HUES64 (cell line): ENCODE results near the gene PRKAA1.
A peak's percentile ranks its signal among the peaks of the same experiment; 100 is the strongest.
"Not testable (repeated sequence)": the region's sequence is repeated elsewhere in the genome, so short reads cannot be mapped to it uniquely, and the experiment has no call there.

Experiments used
- H3K27ac ChIP-seq: 2 replicates; pipeline ENCODE4 v1.7.0; 2013; ENCODE audit warnings: low read depth, low read length, inconsistent platforms
- H3K27me3 ChIP-seq: 2 replicates; pipeline ENCODE4 v1.6.1; 2013; ENCODE audit warnings: mild to moderate bottlenecking, low read length; ENCODE audit not compliant: insufficient read depth
- H3K36me3 ChIP-seq: 2 replicates; pipeline ENCODE4 v1.6.1; 2013; ENCODE audit warnings: mild to moderate bottlenecking, low read length; ENCODE audit not compliant: insufficient read depth
- H3K4me1 ChIP-seq: 2 replicates; pipeline ENCODE4 v1.6.1; 2013; ENCODE audit warnings: mild to moderate bottlenecking, low read length, moderate library complexity; ENCODE audit not compliant: insufficient read depth
- H3K4me3 ChIP-seq: 2 replicates; pipeline ENCODE4 v1.5.1; 2013; ENCODE audit warnings: mild to moderate bottlenecking, low read length, moderate library complexity
- H3K9ac ChIP-seq: 2 replicates; pipeline ENCODE4 v1.6.1; 2013; ENCODE audit warnings: mild to moderate bottlenecking, low read depth, low read length
- H3K9me3 ChIP-seq: 2 replicates; pipeline ENCODE4 v1.6.1; 2013; ENCODE audit warnings: low read depth, low read length; ENCODE audit not compliant: insufficient read depth
- WGBS: fragments of 150-250, 120-280 bp; methylation state at CpG from one replicate; pipeline ENCODE4 v1.1.7; 2013; ENCODE audit warnings: missing lambda C conversion rate; 5-methylcytosine and 5-hydroxymethylcytosine counted together

PRKAA1 gene

DNA sequence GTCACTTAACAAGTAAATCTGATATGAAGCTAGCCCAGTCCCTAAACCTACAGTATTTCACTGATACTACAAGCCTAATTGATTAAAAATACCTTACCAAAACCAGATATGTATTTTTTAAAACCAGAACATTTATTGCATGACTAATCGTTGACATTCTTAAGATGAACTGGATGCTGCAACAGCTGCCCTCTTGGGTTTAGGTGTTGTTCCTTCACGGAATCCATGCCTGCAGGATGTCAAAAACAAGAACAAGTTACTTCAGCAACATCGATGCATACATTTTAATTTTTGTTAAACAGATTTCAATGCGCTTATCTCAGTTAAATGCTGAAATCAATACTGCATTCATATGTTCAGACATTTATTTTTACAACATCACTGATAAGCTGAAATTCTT is 34.2 kb upstream of the PRKAA1 start:
- Histone ChIP-seq H3K27me3 (no peaks in the 10 kb centered on the region), H3K9me3 (no peaks in the 10 kb centered on the region; the same call in 1 of the 2 replicates), H3K27ac (peak overlapping the region; percentile 29; the same call in 1 of the 2 replicates), H3K9ac (peak overlapping the region; percentile 100; the same call in 1 of the 2 replicates), H3K4me1 (peaks cover 23% of the 10 kb centered on the region), H3K36me3 (peaks cover 75% of the 10 kb centered on the region), H3K4me3 (peak overlapping the region; percentile 94; the same call in 1 of the 2 replicates)
- WGBS, result 91% methylated on average over 4 of the region's 4 CpGs

DNA sequence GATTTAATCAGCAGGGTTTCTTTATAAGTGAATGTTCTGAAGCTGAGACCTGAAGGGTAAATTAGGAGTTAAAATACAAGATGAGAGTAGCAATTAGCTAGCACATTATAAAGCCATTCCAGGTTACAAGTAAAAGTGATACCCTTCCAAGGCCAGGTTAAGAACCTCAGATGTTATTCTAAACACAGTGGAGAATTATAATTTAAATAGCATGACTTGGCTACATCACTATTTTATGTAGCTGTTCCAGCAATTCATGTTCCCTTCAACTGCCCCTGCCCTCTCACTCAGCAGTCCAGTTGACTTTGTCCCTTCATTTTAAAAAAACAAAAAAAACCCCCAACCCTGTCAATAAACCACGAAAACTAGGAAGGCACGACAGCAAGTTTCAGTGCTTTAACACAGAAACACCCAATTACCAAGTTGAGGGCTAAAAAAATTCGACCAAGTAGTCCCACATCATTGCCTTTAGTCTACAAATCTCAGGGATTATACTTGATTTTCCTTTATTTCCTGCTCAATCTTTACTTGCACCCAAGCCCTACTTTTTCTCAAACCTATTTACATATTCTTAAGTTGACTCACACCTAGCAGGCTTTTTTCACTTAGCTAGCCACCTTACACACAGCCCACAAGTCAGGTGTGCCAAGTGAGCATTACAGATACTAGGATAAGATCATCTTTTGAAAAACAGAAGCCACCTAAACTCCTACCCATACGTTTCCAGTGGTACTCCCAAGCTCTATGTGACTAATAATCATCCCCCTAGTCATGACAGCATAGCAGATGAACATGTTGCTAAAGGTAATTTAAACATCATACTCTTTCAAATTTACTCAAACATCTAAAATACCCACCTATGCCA is 33.4 kb upstream of the PRKAA1 start:
- no peaks in the 10 kb centered on the region for H3K27me3 ChIP-seq
- peak overlapping the region; percentile 100; the same call in 1 of the 2 replicates for H3K9ac ChIP-seq
- peaks cover 82% of the 10 kb centered on the region for H3K36me3 ChIP-seq
- H3K9me3 ChIP-seq, result no peaks in the 10 kb centered on the region; the same call in 1 of the 2 replicates
- peaks cover 23% of the 10 kb centered on the region for H3K4me1 ChIP-seq
- 81% methylated on average over 4 of the region's 4 CpGs for WGBS
- peak overlapping the region; percentile 94; the same call in 1 of the 2 replicates for H3K4me3 ChIP-seq
- H3K27ac ChIP-seq, result peak overlapping the region; percentile 29; the same call in 1 of the 2 replicates

DNA sequence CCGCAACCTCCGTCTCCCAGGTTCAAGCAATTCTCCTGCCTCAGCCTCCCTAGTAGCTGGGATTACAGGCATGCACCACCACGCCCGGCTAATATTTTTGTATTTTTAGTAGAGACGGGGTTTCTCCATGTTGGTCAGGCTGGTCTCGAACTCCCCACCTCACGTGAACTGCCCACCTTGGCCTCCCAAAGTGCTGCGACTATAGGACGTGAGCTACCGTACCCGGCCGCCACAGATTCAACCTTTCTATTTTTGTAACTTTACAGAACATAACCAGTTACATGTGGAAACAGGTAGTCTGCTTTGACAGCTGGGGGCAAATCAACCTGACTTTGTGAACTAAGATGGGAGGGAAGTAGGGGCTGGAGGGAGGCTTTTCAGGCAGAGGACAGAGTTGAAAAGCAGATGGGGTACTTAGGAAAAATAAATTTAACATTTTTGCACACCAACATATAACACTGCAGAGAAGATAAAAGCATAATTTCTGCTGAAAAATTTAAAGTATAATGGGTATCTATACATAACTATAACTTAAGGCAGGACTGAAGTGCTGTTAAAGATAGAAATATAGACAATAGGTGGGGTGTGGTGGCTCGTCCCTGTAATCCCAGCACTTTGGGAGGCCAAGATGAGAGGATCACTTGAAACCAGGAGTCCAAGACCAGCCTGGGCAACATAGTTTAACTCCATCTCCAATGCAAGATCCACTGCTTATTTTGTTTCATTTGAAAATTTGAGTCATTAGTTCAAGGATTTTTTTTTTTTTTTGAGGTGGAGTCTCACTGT is 31.8 kb upstream of the PRKAA1 start:
- Histone ChIP-seq H3K27ac (no peak overlapping the region), H3K9ac (no peak overlapping the region), H3K27me3 (no peaks in the 10 kb centered on the region), H3K4me1 (peaks cover 20% of the 10 kb centered on the region), H3K9me3 (no peaks in the 10 kb centered on the region; the same call in 1 of the 2 replicates), H3K4me3 (no peak overlapping the region), H3K36me3 (peaks cover 97% of the 10 kb centered on the region)
- 92% methylated on average over 13 of the region's 13 CpGs for WGBS

DNA sequence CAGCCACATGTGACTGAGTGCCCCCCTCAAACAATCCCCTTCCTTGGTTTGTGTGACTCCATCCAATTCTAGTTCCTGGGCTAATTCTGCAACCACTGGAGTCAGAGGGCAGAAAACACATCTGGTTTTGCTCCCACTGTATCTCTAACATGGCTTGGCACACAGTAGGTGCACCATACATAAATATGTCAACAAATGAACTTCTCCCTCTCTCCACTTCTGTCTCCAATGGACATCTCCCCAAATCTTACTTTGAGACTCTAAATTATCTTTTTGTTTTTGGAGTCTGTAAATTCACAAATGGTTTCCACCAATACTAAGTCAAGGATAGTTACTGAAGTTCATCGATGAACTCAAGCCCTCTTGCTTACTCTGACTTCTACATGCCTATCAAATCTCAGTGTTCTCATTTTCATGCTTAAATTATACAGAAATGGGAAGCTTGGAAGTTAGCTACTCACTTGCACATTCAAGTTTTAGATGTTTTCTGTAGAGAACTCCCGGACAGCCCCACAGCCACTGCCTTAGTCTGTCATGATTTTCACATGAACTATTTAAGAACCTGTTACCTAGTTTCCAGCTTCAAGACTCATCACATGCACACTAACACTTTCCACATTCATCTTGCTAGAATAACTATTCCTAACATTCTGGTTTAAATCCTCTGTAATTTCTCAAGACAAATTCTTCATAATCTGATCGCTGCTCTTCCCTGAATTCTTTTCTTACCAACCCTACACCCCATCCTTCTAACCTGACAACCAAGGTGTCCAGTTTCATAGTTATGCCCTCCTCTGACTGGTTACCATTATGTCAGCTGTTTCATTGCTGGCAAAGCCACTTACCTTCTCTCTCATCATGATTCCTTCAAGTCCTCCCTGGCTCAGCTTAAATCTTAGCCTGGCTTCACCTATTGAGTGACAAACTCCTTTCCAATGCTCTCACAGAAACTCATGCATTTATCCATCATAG is 30.8 kb upstream of the PRKAA1 start:
- no peaks in the 10 kb centered on the region for H3K27me3 ChIP-seq
- peaks cover 20% of the 10 kb centered on the region for H3K4me1 ChIP-seq
- 94% methylated on average over 3 of the region's 3 CpGs for WGBS
- H3K27ac ChIP-seq, result no peak overlapping the region
- no peak overlapping the region for H3K9ac ChIP-seq
- H3K36me3 ChIP-seq, result peaks cover 89% of the 10 kb centered on the region
- H3K4me3 ChIP-seq, result no peak overlapping the region
- no peaks in the 10 kb centered on the region for H3K9me3 ChIP-seq

DNA sequence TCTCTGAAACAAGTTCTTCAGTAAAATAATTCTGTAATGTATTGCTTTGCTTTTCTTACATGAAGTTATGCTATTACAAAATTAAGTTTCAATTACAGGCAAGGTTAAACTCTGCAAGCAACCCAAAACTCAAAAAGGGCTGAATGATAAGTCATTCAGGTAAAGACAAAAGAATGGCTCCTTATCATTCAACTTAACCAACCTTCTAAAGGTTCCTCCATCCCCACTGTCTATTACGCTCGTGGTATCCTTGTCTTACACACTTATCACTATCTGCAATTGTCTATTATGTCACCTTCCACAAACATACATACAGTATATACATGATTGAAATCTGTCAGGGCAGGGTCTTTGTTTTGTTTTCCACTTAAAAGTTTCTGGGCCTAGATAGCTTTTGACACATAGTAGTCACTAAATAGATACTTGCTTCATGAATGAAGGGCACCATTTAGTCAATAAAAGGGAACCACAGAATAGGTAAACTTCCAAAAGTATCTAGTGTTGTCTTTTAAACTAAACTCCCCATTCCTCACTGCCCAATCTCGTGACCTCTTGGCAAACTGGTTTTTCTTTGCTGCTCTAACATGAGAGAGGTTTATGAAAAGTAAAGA is 30.0 kb upstream of the PRKAA1 start:
- Histone ChIP-seq H3K27ac (0 out of 2 replicates have a peak overlapping the region, but pooled peaks have one; percentile 0), H3K27me3 (no peaks in the 10 kb centered on the region), H3K9me3 (no peaks in the 10 kb centered on the region), H3K9ac (no peak overlapping the region), H3K36me3 (peaks cover 81% of the 10 kb centered on the region), H3K4me1 (peaks cover 13% of the 10 kb centered on the region), H3K4me3 (no peak overlapping the region)
- WGBS, result 95% methylated on average over 2 of the region's 3 CpGs

GRCh38 chr5:40827188-40827977 is 29.2 kb upstream of the PRKAA1 start:
- Histone ChIP-seq H3K27ac (peak overlapping the region; percentile 72; the same call in 1 of the 2 replicates), H3K36me3 (peaks cover 73% of the 10 kb centered on the region), H3K27me3 (no peaks in the 10 kb centered on the region), H3K4me1 (peaks cover 7% of the 10 kb centered on the region), H3K9ac (no peak overlapping the region), H3K4me3 (no peak overlapping the region), H3K9me3 (no peaks in the 10 kb centered on the region)
- WGBS, result 93% methylated on average over 14 of the region's 14 CpGs

DNA sequence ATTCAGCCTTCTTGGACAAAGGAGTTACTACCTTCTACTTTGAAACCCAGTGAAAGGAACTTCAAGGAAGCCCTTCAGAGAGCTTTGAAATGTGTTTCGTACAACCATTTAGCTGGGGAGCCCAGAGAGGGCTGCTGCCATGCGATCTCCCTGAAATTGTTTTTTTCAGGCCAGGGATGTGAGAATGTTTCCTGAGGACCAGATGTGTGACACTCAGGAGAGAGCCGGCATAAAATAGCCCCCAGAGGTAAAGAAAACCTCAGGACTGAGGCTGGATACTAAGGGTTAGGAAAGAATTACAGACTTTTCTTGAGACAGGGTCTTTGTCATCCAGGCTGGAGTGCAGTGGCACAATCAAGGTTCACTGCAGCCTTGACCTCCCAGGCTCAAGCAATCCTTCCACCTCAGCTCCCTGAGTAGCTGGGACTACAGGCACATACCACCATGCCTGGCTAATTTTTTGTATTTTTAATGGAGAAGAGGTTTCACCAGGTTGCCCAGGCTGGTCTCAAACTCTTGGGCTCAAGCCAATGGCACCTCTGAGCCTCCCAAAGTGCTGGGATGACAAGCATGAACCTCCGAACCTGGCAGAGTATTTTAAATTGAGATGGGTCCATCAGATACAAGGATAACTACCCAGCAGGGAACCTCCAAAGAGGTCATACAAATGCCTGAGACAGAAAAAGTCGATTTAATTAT is 28.5 kb upstream of the PRKAA1 start:
- H3K4me3 ChIP-seq, result no peak overlapping the region
- H3K9me3 ChIP-seq, result no peaks in the 10 kb centered on the region
- peaks cover 66% of the 10 kb centered on the region for H3K36me3 ChIP-seq
- 0 out of 2 replicates have a peak, but pooled peaks cover under 1% of the 10 kb centered on the region for H3K4me1 ChIP-seq
- 93% methylated on average over 5 of the region's 5 CpGs for WGBS
- H3K27me3 ChIP-seq, result no peaks in the 10 kb centered on the region
- H3K27ac ChIP-seq, result peak overlapping the region; percentile 72
- no peak overlapping the region for H3K9ac ChIP-seq

GRCh38 chr5:40825461-40826043 is 27.4 kb upstream of the PRKAA1 start:
- Histone ChIP-seq H3K27ac (peak overlapping the region; percentile 9; the same call in 1 of the 2 replicates), H3K36me3 (peaks cover 55% of the 10 kb centered on the region)
- WGBS, result 91% methylated on average over 11 of the region's 11 CpGs
- H3K4me3 ChIP-seq, H3K9me3 ChIP-seq, H3K4me1 ChIP-seq, H3K27me3 ChIP-seq, H3K9ac ChIP-seq: not testable (repeated sequence)

DNA sequence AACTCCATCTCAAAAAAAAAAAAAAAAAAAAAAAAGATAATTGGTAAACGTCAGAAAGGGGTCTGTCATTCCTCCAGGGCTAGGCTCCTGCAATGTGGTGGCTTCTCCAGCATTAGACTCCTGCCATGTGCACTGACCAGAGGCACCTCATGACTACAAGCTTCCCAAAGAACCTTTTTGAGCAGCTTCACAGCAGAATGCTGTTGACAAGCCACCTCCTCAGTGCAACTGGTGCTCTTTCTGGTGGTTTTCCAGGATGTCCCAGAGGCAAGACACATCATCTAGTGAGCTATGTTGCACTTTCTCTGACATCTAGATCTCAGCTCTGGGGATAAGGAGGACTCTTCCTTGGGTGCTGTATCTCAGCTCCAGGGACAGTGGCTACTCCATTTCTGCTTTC is 25.3 kb upstream of the PRKAA1 start:
- Histone ChIP-seq H3K36me3 (peaks cover 34% of the 10 kb centered on the region), H3K9ac (no peak overlapping the region), H3K9me3 (no peaks in the 10 kb centered on the region), H3K27ac (no peak overlapping the region), H3K27me3 (no peaks in the 10 kb centered on the region), H3K4me3 (no peak overlapping the region), H3K4me1 (no peaks in the 10 kb centered on the region)
- 56% methylated on average over 1 of the region's 1 CpG for WGBS
